Measurements from ENCODE around the gene CADPS2.

Gene CADPS2

GRCh38 chr7:122633472-122633871, 252.8 kb downstream of the CADPS2 start:
- no peaks in the 10 kb centered on the region for H3K27me3 ChIP-seq (replicated peaks; ENCODE audit: insufficient read depth, low read length)
- no peak overlapping the region for H3K27ac ChIP-seq (ENCODE audit: low read length)
- H3K9me2 ChIP-seq (replicated peaks; ENCODE audit: insufficient read depth, low read length), result no peaks in the 10 kb centered on the region
- H3K4me2 ChIP-seq (ENCODE audit: low read depth, low read length), result no peak overlapping the region
- no peaks in the 10 kb centered on the region for H3K9me3 ChIP-seq (replicated peaks; ENCODE audit: insufficient read depth, low read length)
- no peak overlapping the region for H2AFZ ChIP-seq (ENCODE audit: low read length)
- H4K20me1 ChIP-seq (ENCODE audit: insufficient read depth, low read length), result no peaks in the 10 kb centered on the region
- no peaks in the 10 kb centered on the region for H3K36me3 ChIP-seq (replicated peaks; ENCODE audit: insufficient read depth, low read length)
- DNase-seq, result no peak
- H3K4me3 ChIP-seq (ENCODE audit: low read length), result no peak overlapping the region
- no peaks in the 10 kb centered on the region for H3K79me2 ChIP-seq (ENCODE audit: low read length)
- TF ChIP-seq EZH2 (optimal IDR thresholded peaks at IDR 0.05; ENCODE audit: low read depth, low read length), result no peak
- TF ChIP-seq CTCF (IDR thresholded peaks at IDR 0.05; ENCODE audit: low read length), result no peak
- no peak overlapping the region for H3K9ac ChIP-seq (ENCODE audit: low read length)
- H3F3A ChIP-seq (ENCODE audit: insufficient read depth, low read length), result no peaks in the 10 kb centered on the region
- no peaks in the 10 kb centered on the region for H3K4me1 ChIP-seq (ENCODE audit: low read length)

GRCh38 chr7:122632238-122632637, 254.0 kb downstream of the CADPS2 start:
- Histone ChIP-seq H3K27me3 (replicated peaks; ENCODE audit: insufficient read depth, low read length) (no peaks in the 10 kb centered on the region), H3K4me3 (ENCODE audit: low read length) (no peak overlapping the region), H3K79me2 (ENCODE audit: low read length) (no peaks in the 10 kb centered on the region), H4K20me1 (ENCODE audit: insufficient read depth, low read length) (no peaks in the 10 kb centered on the region), H3K4me1 (ENCODE audit: low read length) (no peaks in the 10 kb centered on the region), H2AFZ (ENCODE audit: low read length) (no peak overlapping the region), H3K9ac (ENCODE audit: low read length) (no peak overlapping the region), H3K27ac (ENCODE audit: low read length) (no peak overlapping the region), H3K36me3 (replicated peaks; ENCODE audit: insufficient read depth, low read length) (no peaks in the 10 kb centered on the region), H3K9me3 (replicated peaks; ENCODE audit: insufficient read depth, low read length) (no peaks in the 10 kb centered on the region), H3K9me2 (replicated peaks; ENCODE audit: insufficient read depth, low read length) (no peaks in the 10 kb centered on the region), H3K4me2 (ENCODE audit: low read depth, low read length) (no peak overlapping the region), H3F3A (ENCODE audit: insufficient read depth, low read length) (no peaks in the 10 kb centered on the region)
- DNase-seq, result no peak
- TF ChIP-seq EZH2phosphoT487 (IDR thresholded peaks at IDR 0.05; ENCODE audit: low read length) (no peak), CTCF (IDR thresholded peaks at IDR 0.05; ENCODE audit: low read length) (no peak), EZH2 (optimal IDR thresholded peaks at IDR 0.05; ENCODE audit: low read depth, low read length) (no peak)

- no peak for DNase-seq
- Histone ChIP-seq H3K36me3 (replicated peaks; ENCODE audit: insufficient read depth, low read length) (no peaks in the 10 kb centered on the region), H3F3A (ENCODE audit: insufficient read depth, low read length) (no peaks in the 10 kb centered on the region), H3K4me2 (ENCODE audit: low read depth, low read length) (no peak overlapping the region), H3K9ac (ENCODE audit: low read length) (no peak overlapping the region), H3K27me3 (replicated peaks; ENCODE audit: insufficient read depth, low read length) (no peaks in the 10 kb centered on the region), H3K9me3 (replicated peaks; ENCODE audit: insufficient read depth, low read length) (no peaks in the 10 kb centered on the region), H3K9me2 (replicated peaks; ENCODE audit: insufficient read depth, low read length) (no peaks in the 10 kb centered on the region), H2AFZ (ENCODE audit: low read length) (no peak overlapping the region), H3K79me2 (ENCODE audit: low read length) (no peaks in the 10 kb centered on the region), H3K27ac (ENCODE audit: low read length) (no peak overlapping the region), H4K20me1 (ENCODE audit: insufficient read depth, low read length) (no peaks in the 10 kb centered on the region), H3K4me3 (ENCODE audit: low read length) (no peak overlapping the region), H3K4me1 (ENCODE audit: low read length) (no peaks in the 10 kb centered on the region)
- TF ChIP-seq EZH2 (optimal IDR thresholded peaks at IDR 0.05; ENCODE audit: low read depth, low read length) (no peak), EZH2phosphoT487 (IDR thresholded peaks at IDR 0.05; ENCODE audit: low read length) (no peak), CTCF (IDR thresholded peaks at IDR 0.05; ENCODE audit: low read length) (no peak)
Measured at GRCh38 chr7:122629412-122629953, 256.8 kb downstream of the CADPS2 start.

Data from MM.1S (cell line).